A673 (cell line): Measurements from ENCODE around the gene MUSTN1. TPM values are rescaled to one million over a fixed set of nuclear protein-coding genes. Genes with fewer than 3 reads are reported as not detected.

Source experiments
- BruUV-seq: library from RNA; stranded (reverse); fragments of 400-500 nt; replicated peaks from 2 replicates; lab custom pipeline; 2021; lab: Mats Ljungman, UMichigan
- CTCF ChIA-PET: fragments of 300-600 bp; sonication (Branson Sonifier 250); formaldehyde crosslinking; loops from one replicate; lab custom pipeline; 2022; ENCODE audit warnings: antibody characterized with exemption; lab: Charles Lee
- POLR2A ChIA-PET: fragments of 300-600 bp; sonication (Branson Sonifier 250); formaldehyde crosslinking; loops from one replicate; lab custom pipeline; 2022; ENCODE audit warnings: antibody characterized with exemption; ENCODE audit not compliant: low non-redundant PET; lab: Charles Lee
- DNase-seq: peaks from one replicate; pipeline ENCODE4 v3.0.0-alpha.2; 2015; ENCODE audit warnings: low spot score
- H3K27ac ChIP-seq: fragments of 200-600 bp; sonication (generic); 2 replicates; pipeline ENCODE4 v1.5.1; 2016; ENCODE audit warnings: mixed run types, low read depth, mild to moderate bottlenecking, mixed read lengths, antibody characterized with exemption, low read length; ENCODE audit not compliant: poor library complexity, severe bottlenecking
- H3K27me3 ChIP-seq: fragments of 200-600 bp; sonication (generic); replicated peaks from 2 replicates; pipeline ENCODE4 v1.6.1; 2017; ENCODE audit warnings: mixed run types, low read depth, mild to moderate bottlenecking, mixed read lengths, antibody characterized with exemption, low read length; ENCODE audit not compliant: insufficient read depth, poor library complexity
- H3K36me3 ChIP-seq: fragments of 200-600 bp; sonication (generic); 2 replicates; pipeline ENCODE4 v1.6.1; 2016; ENCODE audit warnings: mixed run types, mild to moderate bottlenecking, mixed read lengths, antibody characterized with exemption, low read length; ENCODE audit not compliant: insufficient read depth, poor library complexity, severe bottlenecking
- H3K4me1 ChIP-seq: fragments of 200-600 bp; sonication (generic); 2 replicates; pipeline ENCODE4 v1.6.1; 2017; ENCODE audit warnings: mixed run types, mild to moderate bottlenecking, mixed read lengths, antibody characterized with exemption, low read length; ENCODE audit not compliant: insufficient read depth, poor library complexity, severe bottlenecking
- H3K4me3 ChIP-seq: fragments of 200-600 bp; sonication (generic); 2 replicates; pipeline ENCODE4 v1.5.1; 2016; ENCODE audit warnings: low read depth, mixed run types, mild to moderate bottlenecking, mixed read lengths, low read length; ENCODE audit not compliant: poor library complexity, severe bottlenecking
- H3K9me3 ChIP-seq: fragments of 200-600 bp; sonication (generic); 2 replicates; pipeline ENCODE4 v1.6.1; 2016; ENCODE audit warnings: mixed run types, low read depth, mild to moderate bottlenecking, mixed read lengths, antibody characterized with exemption, low read length; ENCODE audit not compliant: poor library complexity, severe bottlenecking
- EZH2 ChIP-seq: fragments of 200-600 bp; sonication (generic); IDR thresholded peaks from 2 replicates; pipeline ENCODE4 v1.6.1; 2017; ENCODE audit warnings: borderline replicate concordance, low read depth, mild to moderate bottlenecking, mixed read lengths, antibody characterized with exemption, low read length; ENCODE audit not compliant: poor library complexity, severe bottlenecking
- intact Hi-C: fragments of 100-400 bp; cut with micrococcal nuclease; formaldehyde crosslinking; loops from one replicate; pipeline ENCODE4 v1.10.0; 2022; ENCODE audit not compliant: unreplicated experiment
- total RNA-seq: library from RNA; stranded (reverse); gene quantifications from 2 replicates; pipeline ENCODE4 v1.2.3, GENCODE V29; 2021
- TF ChIP-seq, protein P1 (sequence below): fragments of 300-800, 200-600 bp; sonication (generic); conservative IDR thresholded peaks from 2 replicates; pipeline ENCODE4 v1.5.1; 2017; ENCODE audit warnings: low read depth, mild to moderate bottlenecking, antibody characterized with exemption, low read length, moderate library complexity, mixed read lengths

The MUSTN1 gene
- total RNA-seq, 1 experiment from 2014 or later = not detected

- no peaks in the 10 kb centered on the region for H3K4me1 ChIP-seq
- intact Hi-C loops = no loop called here
- H3K9me3 ChIP-seq = no peaks in the 10 kb centered on the region
- no peak overlapping the region for H3K4me3 ChIP-seq
- TF ChIP-seq EZH2 = no peak
- TF ChIP-seq, protein P1, sequence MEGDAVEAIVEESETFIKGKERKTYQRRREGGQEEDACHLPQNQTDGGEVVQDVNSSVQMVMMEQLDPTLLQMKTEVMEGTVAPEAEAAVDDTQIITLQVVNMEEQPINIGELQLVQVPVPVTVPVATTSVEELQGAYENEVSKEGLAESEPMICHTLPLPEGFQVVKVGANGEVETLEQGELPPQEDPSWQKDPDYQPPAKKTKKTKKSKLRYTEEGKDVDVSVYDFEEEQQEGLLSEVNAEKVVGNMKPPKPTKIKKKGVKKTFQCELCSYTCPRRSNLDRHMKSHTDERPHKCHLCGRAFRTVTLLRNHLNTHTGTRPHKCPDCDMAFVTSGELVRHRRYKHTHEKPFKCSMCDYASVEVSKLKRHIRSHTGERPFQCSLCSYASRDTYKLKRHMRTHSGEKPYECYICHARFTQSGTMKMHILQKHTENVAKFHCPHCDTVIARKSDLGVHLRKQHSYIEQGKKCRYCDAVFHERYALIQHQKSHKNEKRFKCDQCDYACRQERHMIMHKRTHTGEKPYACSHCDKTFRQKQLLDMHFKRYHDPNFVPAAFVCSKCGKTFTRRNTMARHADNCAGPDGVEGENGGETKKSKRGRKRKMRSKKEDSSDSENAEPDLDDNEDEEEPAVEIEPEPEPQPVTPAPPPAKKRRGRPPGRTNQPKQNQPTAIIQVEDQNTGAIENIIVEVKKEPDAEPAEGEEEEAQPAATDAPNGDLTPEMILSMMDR = no peak
- CTCF ChIA-PET = interaction anchor here (0.5 kb wide), 1 partner anchor 34 kb away, joined by 5 read pairs; no protein-coding TSS in a partner anchor
- no peaks in the 10 kb centered on the region for H3K36me3 ChIP-seq
- no peak overlapping the region for H3K27ac ChIP-seq
- BruUV-seq = no TSS peak
- no peak for DNase-seq
- POLR2A ChIA-PET = no interaction called here
- H3K27me3 ChIP-seq = no peaks in the 10 kb centered on the region
Measured at GRCh38 chr3:52879090-52879489, 44.3 kb upstream of the MUSTN1 start.

DNA sequence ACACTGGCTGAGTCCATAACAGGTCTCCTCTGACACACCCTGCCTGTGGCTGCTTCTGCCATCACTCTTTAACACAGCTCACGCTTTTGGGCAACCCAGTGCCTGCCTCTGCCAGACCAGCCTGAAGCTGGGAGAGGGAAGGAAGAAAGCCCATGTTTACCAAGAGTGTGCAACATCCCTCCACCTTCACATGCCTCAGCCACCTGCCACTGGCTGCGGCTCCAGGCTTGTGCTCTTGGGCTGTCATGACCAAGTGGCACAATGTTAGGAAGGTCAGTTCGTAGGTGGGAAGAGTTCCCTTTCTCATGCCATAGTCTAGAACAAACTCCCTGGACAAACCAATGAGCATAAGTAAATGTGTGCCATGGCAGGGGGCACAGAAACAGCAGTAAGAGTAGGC, 42.3 kb upstream of the MUSTN1 start:
- no peak for TF ChIP-seq EZH2
- TF ChIP-seq, protein P1 = no peak
- ChIA-PET CTCF (no interaction called here), POLR2A (no interaction called here)
- BruUV-seq = no TSS peak
- no peaks in the 10 kb centered on the region for H3K9me3 ChIP-seq
- H3K27me3 ChIP-seq = no peaks in the 10 kb centered on the region
- H3K4me1 ChIP-seq = no peaks in the 10 kb centered on the region
- no peaks in the 10 kb centered on the region for H3K36me3 ChIP-seq
- intact Hi-C loops = no loop called here
- no peak for DNase-seq
- no peak overlapping the region for H3K27ac ChIP-seq
- no peak overlapping the region for H3K4me3 ChIP-seq

DNA sequence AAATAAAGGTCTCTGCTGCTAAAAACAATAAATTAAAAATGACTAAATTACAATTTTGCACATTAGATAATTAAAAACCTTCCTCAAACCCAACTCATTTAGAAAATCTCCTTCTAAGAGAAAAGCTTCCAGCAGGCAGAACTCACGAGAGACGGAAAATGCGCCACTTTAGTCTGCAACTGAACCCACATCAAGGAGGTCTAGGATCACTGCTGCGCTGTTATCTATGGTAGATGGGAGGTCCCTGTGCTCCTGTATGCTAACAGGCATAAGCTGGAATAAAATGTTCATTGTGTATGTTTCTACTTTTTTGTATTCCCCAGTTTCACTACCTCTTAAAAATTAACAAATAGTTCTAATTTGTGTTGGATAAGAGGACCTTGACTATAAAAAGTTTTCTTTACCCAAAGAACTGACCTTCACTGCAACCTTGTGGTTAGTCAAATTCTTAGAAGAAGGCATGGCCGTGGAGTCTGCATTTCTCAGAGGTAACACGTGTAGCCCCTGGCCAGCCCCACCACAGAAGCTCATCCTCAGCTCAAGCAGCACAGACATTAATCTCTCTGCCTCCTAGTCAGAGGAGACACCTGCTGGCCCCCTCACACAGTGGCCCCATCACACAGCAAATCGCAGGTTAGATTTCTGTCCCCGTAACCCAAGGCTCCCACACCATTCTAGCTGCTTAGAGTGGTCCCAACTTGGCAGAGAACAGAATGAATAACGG, 40.2 kb upstream of the MUSTN1 start:
- no peak overlapping the region for H3K27ac ChIP-seq
- no peaks in the 10 kb centered on the region for H3K36me3 ChIP-seq
- CTCF ChIA-PET = no interaction called here
- no peak overlapping the region for H3K4me3 ChIP-seq
- intact Hi-C loops = no loop called here
- no peaks in the 10 kb centered on the region for H3K9me3 ChIP-seq
- POLR2A ChIA-PET = no interaction called here
- BruUV-seq = no TSS peak
- no peak for DNase-seq
- TF ChIP-seq, protein P1 = no peak
- TF ChIP-seq EZH2 = no peak
- no peaks in the 10 kb centered on the region for H3K4me1 ChIP-seq
- H3K27me3 ChIP-seq = no peaks in the 10 kb centered on the region
